Stimulated activated CD4-positive, alpha-beta T cell treated with anti-CD3 and anti-CD28 coated beads, TNF-alpha, amount 100 ng/mL, for 1 hour (primary cell): ENCODE results near the gene TBC1D1.
A peak's percentile ranks its signal among the peaks of the same experiment; 100 is the strongest.
"Not testable (repeated sequence)": the region's sequence is repeated elsewhere in the genome, so short reads cannot be mapped to it uniquely, and the experiment has no call there.

Experiments
- DNase-seq, 3 donors: peaks; one replicate each; pipeline ENCODE4 v3.0.0-alpha.2; 2020; ENCODE audit warnings: low read depth in 3 of 3, low spot score in 1 of 3

Gene TBC1D1

DNA sequence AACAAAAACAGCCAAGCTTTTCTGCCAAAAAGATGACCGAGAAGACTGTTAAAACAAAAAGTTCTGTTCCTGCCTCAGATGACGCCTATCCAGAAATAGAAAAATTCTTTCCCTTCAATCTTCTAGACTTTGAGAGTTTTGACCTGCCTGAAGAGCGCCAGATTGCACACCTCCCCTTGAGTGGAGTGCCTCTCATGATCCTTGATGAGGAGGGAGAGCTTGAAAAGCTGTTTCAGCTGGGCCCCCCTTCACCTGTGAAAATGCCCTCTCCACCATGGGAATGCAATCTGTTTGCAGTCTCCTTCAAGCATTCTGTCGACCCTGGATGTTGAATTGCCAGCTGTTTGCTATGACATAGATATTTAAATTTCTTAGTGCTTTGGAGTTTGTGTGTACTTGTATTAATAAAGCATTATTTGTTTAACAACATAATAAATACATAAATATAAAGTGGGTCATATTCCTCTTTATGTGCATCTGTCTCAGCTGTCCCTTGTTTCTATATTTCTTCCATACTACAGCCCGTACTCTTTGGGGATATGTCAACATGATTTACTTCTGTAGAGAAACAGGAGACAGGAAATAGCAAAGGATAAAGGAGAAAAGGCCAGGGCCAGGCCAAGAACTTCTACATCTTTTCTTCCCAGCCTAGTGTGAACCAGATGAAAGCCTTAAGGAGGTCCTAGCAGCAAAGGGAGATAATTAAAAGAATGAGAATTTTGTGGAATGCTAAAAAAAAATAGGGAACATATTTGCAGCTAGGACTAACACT is 70.0 kb downstream of the TBC1D1 start:
- DNase-seq = no peak

DNA sequence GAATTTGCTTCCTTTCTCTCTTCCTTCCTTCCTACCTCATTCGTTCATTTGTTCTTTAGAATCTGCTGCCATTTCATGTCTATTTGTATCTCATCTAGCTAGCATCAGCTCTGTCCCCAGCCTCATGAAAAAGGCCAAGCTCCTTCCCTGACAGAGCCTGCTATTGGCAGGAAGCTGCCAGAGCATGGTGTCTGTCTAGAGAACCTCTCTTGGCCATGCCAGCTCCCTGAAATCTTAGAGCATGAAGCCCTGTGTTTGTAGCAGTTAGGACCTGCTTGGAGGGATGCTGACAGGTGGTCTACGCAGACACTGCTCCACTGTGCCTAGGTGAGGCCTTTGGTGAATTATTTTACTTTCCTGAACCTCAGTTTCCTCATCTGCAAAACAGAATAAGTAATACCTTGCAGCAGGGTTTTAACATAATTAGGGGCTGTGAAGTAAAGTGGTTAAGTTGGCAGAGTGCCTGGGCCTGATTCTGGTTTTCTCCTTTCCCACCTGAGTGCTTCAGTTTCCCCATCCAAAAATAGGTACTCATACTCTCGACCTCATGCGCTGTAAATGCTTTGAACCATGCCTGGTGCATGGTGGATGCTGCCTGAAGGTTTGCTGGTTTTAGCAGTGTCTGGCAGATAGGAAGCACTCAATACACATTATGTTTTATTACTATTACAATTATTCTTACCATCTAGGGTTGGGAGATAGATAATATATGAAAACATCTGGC is 74.0 kb downstream of the TBC1D1 start:
- DNase-seq = no peak

DNA sequence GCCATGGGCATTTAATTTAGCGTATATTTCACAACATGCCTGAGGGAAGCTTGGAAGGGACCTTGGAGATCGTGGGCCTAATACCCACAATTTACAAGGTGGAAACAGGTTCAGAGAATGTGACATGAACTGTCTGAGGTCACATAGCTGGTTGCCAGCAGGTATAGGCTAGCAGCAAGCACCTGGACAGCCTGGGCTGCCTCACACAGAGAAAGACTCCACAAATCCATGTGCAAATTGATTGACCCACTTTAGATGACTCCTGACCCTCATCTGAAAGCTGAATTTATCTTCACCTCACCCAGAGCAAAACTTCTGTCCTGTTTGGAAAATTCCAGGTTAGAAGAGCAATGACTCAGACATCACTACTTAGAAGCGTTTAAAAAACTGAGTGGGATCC is 75.2 kb downstream of the TBC1D1 start:
- no peak for DNase-seq

DNA sequence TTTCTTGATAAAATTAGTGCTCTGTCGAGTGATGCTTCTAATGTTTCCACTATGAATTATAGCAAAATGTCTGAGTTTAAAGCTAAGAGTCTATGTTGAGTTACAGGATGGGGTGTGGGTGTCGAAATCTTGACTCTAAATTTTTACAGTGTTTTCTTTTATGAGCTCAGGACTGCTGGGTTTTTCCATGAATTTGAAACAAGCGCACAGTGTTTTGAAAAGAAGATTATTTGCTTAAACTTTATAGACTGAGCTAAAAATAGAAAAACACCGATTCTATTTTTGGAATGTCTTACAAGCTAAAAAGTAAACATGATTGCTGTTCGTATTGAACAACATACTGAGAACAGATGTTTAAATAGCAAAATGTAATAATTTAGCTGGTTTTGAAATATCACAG is 76.9 kb downstream of the TBC1D1 start:
- DNase-seq = no peak

DNA sequence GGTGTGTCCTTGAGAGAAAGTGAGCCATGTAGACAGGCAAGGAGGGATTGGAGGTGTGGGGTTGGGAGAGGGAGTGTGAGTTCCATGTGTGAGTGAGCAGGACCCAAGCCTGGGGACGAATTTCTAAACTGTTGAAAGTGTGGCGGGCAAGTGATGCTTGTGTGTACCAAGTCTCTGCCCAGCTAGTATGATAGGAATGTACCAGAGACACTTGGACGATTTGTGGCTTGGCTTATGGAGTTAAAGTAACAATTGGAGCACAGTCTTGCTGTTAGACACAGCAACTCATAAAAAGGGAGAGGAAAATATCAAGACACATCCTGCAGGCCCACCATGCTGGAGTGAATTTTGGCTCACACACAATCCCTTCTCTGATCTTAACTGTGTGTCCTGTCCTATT is 77.9 kb downstream of the TBC1D1 start:
- no peak for DNase-seq

DNA sequence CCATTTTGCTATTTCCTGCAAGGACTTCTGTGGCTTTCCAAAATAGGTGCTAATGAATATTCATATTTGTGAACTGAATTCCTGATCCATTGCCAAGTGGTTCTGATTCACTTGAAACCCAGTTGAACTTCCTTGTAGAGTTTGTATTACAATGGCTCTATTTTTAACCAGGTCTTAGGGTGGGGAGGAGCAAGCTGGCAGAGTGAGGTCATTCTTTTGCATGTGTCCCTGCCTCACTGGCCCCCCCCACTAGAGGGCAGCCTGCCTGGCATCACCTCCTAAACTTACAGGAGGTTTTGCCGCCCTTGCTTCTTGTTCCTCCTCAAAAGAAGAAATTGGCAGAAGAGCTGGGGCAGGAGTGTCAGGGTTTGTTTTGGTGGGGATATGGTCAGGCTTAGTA is 79.8 kb downstream of the TBC1D1 start:
- peak in 2 of 3 donors; percentile 7 to 53 for DNase-seq

DNA sequence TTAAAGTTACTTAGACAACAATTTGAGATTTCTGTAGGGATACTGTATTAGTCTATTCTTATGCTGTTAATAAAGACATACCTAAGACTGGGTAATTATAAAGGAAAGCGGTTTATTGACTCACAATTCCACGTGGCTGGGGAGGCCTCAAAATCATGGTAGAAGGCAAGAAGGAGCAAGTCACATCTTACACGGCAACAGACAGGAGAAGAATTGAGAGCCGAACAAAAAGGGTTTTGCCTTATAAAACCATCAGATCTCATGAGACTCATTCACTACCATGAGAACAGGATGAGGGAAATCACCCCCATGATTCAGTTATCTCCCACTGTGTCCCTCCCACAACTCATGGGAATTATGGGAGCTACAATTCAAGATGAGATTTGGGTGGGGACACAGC is 80.3 kb downstream of the TBC1D1 start:
- DNase-seq = no peak

DNA sequence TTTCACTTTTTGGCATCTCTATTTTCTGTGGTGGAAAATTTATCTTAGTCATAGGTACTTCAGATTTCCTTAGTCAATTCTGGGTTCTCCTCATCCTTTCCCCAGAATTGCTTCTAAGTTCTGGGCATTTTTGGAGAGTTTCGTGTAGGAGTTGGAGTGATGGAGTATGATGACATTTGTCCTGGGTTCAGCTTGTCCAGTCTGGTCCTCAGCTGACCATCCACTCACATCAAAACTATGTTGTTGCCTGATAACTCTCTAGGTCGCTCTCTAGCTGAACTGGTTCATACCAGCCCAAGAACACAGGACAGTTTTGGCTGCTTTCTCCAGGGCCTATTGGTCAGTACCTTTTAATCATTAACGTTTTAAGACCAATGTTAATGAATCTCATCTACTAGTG is 82.6 kb downstream of the TBC1D1 start:
- DNase-seq = no peak

DNA sequence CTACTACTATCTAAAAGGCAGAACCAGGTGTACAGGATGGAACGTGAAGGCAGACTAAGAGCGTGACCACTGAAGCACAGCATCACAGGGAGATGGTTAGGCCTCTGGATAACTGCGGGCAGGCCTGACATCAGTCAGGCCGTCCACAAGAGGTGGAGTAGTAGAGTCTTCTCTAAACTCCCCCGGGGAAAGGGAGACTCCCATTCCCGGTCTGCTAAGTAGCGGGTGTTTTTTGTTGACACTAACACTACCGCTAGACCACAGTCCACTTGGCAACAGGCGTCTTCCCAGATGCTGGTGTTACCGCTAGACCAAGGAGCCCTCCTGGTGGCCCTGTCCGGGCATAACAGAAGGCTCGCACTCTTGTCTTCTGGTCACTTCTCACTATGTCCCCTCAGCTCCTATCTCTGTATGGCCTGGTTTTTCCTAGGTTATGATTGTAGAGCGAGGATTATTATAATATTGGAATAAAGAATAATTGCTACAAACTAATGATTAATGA is 84.5 kb downstream of the TBC1D1 start:
- not testable (repeated sequence) for DNase-seq

DNA sequence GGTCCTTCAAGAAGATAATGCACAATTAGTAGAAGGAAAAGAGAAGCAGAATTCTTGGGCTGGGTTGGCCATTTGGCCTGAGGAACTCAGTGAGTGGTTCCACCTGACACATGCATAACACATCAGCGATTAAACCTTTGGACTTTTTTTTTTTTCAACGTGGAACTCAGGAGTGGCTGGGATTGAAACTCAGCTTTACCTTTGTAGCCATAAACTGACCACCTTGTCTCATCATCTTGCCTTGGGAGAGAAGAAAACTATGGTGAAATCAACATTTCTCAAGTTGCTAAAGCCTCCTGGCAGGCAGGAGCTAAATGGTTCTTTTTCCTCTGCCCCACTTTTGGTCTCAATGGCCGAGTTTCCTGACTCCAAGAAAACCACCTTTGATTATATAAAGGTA is 85.6 kb downstream of the TBC1D1 start:
- DNase-seq = no peak

DNA sequence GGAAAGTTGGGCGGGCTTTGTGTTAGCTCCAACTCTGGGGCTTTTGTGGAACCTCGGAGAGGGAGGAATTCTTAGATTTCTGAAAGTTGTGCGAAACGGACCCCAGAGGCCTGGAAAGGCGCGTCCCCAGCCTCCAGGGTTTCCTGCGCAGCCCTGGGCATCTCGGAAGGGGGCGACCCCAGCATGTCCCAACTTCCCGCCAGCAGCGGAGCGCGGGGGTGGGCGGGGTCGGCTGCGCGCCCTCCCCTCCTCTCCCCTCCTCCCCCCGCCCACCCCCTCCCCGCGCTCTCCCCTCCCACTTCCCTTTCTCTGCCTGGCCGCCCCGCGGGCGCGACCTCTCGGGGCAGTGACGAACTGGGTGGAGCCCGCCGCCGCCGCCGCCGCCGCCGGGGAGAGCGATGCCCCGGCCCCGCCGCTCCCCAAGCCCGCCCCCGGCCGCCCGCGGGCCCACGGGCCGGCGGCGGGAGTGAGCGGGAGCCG is 86.1 kb downstream of the TBC1D1 start:
- peak; percentile 35 to 61 (median 44) for DNase-seq

DNA sequence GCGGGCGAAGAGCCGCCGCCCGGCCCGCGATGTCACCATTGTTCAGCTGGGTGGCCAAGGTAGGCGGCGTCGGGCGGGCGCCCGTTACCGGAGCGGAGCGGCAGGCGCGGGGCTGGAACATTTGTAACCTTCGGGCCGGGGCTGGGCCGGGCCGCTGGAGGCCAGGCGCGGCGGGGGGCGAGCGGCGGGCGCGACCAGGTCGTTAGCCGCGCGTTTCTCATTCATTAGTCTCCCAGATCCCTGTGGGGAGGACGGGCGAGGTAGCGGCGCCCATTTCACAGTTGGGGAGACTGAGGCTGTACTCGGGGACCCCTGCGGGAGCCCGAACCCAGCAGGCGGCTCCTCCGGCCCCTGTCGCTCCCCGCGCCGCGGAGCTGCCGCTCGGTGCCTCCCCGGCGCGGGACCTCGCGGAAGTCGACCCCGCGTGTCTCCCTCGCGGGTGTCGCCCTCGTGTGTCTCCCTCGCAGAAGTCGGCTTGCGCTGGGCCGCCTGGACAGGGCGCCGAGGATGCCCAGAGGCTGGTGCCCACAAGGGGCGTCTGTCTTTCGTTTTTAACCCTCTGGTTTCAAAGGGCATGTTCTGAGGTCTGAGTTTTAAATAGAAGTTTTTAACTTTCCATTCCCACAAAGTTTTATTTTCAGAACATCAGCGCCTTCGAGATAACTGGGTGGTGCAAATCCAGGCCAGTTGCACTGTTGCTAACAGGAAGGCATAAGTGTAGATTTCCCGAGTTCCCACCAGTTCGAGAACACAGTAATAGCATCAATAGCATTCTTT is 86.8 kb downstream of the TBC1D1 start:
- DNase-seq = peak; percentile 29 to 60 (median 39)

DNA sequence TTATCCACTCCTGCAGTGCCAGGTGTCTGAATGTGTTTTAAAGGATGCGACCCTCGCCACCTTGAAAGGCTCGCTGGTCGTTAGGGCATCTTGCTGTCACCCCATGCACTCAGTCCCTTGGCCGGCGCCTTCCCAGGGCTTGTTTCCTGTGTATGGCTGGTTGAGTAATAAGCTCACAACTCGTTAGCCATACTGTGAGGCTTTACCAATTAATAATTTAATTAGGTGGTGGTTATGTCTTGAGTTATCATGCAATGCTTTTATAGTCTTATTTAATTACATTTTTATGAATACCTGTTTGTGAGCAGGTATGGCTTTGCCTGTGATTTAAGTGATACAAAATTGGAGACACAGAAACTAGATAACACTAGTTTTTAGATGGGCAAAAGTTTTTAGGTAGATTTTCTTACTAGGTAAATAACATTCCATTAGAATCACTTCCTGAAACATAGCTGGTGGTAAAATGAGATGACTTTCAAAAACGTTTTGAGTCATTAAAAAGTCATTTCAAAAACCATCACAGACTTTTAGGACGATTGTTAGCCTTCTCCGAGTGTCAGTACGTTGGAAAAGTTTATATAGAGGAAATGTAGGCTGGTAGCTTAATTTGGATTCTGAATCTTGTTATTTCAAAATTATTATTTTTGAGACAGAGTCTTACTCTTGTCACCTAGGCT is 87.5 kb downstream of the TBC1D1 start:
- DNase-seq = no peak

DNA sequence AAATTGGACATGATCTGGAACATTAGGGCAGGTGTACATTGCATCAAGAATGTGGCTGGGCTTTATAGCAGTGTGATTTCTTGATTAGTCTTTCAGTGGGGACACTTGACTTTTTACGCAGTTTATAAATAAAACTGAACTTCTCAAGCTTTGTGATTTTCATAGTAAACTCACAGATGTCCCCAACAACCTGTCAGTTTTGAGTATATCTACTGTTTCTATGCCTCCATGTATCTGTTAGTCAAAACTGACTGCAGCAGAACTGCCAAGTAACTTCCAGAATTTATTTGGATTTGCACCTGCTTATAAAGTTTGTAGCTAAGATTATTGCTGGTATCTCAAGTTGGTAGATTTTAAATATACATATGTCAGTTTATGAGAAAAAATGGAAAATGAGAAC is 89.4 kb downstream of the TBC1D1 start:
- DNase-seq = no peak

DNA sequence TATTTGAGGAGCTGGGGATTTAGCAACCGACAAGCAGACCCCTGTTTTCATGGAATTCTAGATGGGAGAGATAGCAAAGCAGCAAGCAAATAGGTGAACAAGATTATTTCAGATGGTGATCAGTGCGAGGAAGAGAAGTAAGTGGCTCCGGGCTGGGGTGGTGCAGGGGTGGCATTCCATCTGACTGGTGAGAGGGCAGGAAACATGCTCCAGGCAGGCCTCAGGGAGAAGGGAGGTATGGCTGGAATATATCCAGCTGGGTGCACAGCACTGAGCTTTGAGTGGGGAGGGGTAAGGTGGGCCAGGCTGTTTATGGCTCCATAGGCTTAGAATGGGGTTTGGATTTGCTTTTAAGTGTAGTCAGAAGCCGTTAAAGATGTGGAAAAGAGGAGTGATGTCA is 90.5 kb downstream of the TBC1D1 start:
- no peak for DNase-seq

DNA sequence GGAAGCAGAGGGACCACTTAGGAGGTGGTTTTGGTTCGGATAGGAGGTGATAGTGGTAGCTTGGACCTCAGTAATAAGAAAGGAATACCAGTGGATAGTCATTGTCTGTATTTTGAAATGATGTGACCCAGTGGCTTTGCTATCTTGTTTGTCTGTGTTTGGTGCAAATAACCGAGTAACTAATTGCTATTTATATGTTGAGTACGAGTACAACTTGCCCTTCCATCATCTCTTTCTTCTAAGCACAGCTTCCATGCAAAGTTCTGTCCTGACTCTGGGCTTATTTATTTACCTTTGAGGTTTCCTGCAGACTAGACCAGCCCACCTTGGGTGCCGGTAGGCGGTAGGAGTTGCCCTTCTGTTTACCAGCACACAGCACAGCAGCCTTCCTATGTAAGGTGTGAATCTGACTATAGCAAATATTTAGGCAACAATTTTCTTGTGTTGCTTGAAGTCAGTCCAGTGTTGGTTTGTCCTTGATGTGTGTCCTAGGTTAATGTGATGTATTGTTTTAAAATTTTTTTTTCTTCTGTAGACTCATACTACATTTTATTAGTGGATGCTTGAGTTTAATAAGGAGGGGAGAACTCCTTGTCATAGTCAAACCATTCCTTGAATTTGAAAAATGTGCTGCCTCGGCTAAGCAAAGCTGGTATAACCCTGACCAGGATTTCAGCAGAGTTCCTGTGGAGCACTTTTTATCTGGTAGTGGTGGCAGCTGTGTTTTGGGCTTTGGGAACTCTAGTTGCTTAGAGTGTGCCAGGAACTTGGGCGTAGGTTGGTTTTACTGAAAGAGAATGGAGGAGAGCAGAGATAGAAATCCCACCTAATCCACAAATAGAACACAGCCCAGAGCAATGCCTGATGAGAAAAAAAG is 91.2 kb downstream of the TBC1D1 start:
- DNase-seq = no peak

DNA sequence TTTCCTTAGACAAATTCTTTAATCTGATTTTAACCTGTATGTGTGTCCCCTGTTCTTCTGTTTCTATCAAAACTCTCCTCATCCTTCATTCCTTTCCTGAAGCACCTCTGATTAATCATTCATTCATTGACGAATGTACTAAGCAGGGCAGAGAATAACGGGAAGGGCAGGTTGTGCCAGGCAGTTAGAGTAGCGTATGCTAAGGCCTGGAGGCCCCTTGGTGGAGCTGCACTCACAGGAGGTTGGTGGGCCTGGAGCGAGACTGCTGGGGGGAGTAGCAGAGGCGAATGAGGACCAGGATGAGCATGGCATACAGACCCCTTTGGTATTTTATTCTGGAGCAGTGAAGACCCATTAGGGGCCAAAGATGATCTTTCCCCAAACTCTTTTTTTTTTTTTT is 91.9 kb downstream of the TBC1D1 start:
- DNase-seq = no peak

DNA sequence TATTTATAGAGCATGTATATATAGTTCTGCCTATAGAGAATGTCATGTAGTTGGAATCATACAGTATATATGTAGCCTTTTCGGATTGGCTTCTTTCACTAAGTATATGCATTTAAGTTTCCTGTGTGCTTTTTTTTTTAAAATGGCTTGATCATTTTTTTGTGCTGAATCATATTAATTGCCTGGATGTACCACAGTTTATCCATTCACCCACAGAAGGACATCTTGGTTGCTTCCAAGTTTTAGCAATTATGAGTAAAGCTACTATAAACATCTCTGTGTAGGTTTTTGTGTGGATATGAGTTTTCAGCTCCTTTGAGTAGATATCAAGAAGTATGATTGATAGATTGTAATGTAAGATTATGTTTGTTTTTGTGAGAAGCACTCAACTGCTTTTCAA is 93.1 kb downstream of the TBC1D1 start:
- no peak for DNase-seq

DNA sequence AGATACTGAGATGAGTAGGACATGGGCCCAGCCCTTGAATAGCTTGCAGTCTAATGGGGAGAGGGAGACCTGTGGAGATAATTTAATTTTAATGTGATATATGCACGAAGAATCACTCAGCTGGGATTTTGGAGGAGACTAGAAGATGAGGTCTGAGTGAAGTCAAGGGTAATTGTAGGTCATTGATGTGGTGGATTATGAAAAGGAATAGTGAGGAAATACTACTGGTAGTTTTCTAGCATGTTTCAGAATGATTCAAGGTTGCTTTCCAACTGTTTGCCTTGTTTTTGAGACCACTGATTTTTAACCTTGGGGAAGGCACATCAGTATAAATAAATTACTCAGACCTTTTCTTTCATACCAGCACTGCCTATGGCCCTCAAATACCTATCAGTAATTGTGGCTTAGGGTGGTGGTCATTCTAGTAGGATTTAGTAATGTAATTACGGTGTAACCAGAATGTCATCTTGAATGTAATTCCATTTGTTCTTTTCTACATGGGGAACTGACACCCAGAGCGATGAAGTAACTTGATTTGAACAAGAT is 94.9 kb downstream of the TBC1D1 start:
- no peak for DNase-seq

DNA sequence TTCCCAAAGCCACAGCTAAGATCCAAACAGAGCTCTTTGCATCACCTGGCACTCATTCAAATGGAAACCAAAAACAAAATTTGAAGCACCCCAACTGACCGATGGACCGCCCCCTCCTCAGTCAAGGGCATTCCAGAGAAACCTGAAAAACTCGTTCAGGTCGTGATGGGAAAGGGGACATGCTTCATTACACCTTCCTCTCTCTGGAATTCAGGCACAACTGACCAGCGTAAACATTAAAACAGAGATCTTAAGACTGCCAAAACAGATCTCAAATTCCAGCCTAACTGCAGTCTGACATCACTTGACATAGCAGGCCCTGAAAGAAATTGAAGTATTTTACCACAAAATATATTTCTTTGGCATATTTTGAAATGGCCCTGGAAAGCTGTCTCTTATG is 97.8 kb downstream of the TBC1D1 start:
- no peak for DNase-seq
